Hepatocyte (in vitro differentiated cells): ENCODE results near the gene APBA2.

Source experiments
- CTCF ChIP-seq: fragments of 200-600 bp; sonication (generic); IDR thresholded peaks from 2 replicates; pipeline ENCODE4 v1.5.1; 2016; ENCODE audit warnings: antibody characterized with exemption, mild to moderate bottlenecking; ENCODE audit not compliant: poor library complexity
- EZH2 ChIP-seq: fragments of 200-600 bp; sonication (generic); IDR thresholded peaks from 2 replicates; pipeline ENCODE4 v1.6.1; 2016; ENCODE audit warnings: antibody characterized with exemption, mild to moderate bottlenecking, borderline replicate concordance
- EZH2phosphoT487 ChIP-seq: fragments of 200-600 bp; sonication (generic); IDR thresholded peaks from one replicate; pipeline ENCODE4 v1.6.1; 2018; ENCODE audit warnings: antibody characterized with exemption, mild to moderate bottlenecking, low read depth, moderate library complexity; ENCODE audit not compliant: unreplicated experiment, severe bottlenecking

GRCh38 chr15:28900892-28901586 is 15.3 kb downstream of the APBA2 start:
- no peak for TF ChIP-seq CTCF
- TF ChIP-seq EZH2phosphoT487: no peak
- no peak for TF ChIP-seq EZH2
